Smooth muscle cell (in vitro differentiated cells): ENCODE measurements around the gene SMARCC1. TPM values are rescaled to one million over a fixed set of nuclear protein-coding genes. Genes with fewer than 3 reads are reported as not detected.

Experiments used
- DNase-seq: peaks from one replicate; lab custom pipeline; 2025; ENCODE audit not compliant: unreplicated experiment; lab: John Stamatoyannopoulos, UW
- H2AFZ ChIP-seq: fragments of 200-600 bp; sonication (generic); 2 replicates; pipeline ENCODE4 v1.6.0; 2016; ENCODE audit warnings: antibody characterized with exemption, low read depth, mild to moderate bottlenecking
- H3F3A ChIP-seq: fragments of 200-600 bp; sonication (generic); 2 replicates; pipeline ENCODE4 v1.6.0; 2017; ENCODE audit warnings: antibody characterized with exemption, low read depth
- H3K27ac ChIP-seq: fragments of 200-600 bp; sonication (generic); 2 replicates; pipeline ENCODE4 v1.5.1; 2016; ENCODE audit warnings: low read depth, mild to moderate bottlenecking
- H3K27me3 ChIP-seq: fragments of 200-600 bp; sonication (generic); 2 replicates; pipeline ENCODE4 v1.6.1; 2016; ENCODE audit warnings: low read depth, mild to moderate bottlenecking
- H3K36me3 ChIP-seq: fragments of 200-600 bp; sonication (generic); 2 replicates; pipeline ENCODE4 v1.5.1; 2016; ENCODE audit warnings: low read depth
- H3K4me1 ChIP-seq: fragments of 200-600 bp; sonication (generic); 2 replicates; pipeline ENCODE4 v1.5.1; 2016; ENCODE audit warnings: low read depth
- H3K4me2 ChIP-seq: fragments of 200-600 bp; sonication (generic); 2 replicates; pipeline ENCODE4 v1.6.0; 2016; ENCODE audit warnings: mild to moderate bottlenecking
- H3K4me3 ChIP-seq: fragments of 200-600 bp; sonication (generic); 2 replicates; pipeline ENCODE4 v1.5.1; 2016; ENCODE audit warnings: mild to moderate bottlenecking
- H3K79me2 ChIP-seq: fragments of 200-600 bp; sonication (generic); 2 replicates; pipeline ENCODE4 v1.6.0; 2016; ENCODE audit warnings: low read depth, mild to moderate bottlenecking
- H3K9ac ChIP-seq: fragments of 200-600 bp; sonication (generic); 2 replicates; pipeline ENCODE4 v1.6.0; 2016; ENCODE audit warnings: low read depth
- H3K9me3 ChIP-seq: fragments of 200-600 bp; sonication (generic); replicated peaks from 2 replicates; pipeline ENCODE4 v1.5.1; 2016; ENCODE audit warnings: low read depth
- H4K20me1 ChIP-seq: fragments of 200-600 bp; sonication (generic); 2 replicates; pipeline ENCODE4 v1.6.0; 2016; ENCODE audit warnings: low read depth
- WGBS: methylation state at CpG from one replicate; pipeline ENCODE4 v1.1.7; 2016; ENCODE audit warnings: low lambda C conversion rate; 5-methylcytosine and 5-hydroxymethylcytosine counted together
- polyA plus RNA-seq: library from polyadenylated mRNA; unstranded; fragments of >200 nt; fragmentation: Nextera tagmentation; extraction: Ambion mirVana; gene quantifications from 2 replicates; pipeline ENCODE4 v1.2.1, GENCODE V29; 2016
- total RNA-seq: library from RNA; depleted of rRNA; stranded (reverse); fragments of >200 nt; gene quantifications from 2 replicates; pipeline ENCODE4 v1.2.3, GENCODE V29; 2014
- TF ChIP-seq, protein P1 (sequence below): fragments of 200-600 bp; sonication (generic); IDR thresholded peaks from 2 replicates; pipeline ENCODE4 v1.5.1; 2017; ENCODE audit warnings: borderline replicate concordance, mild to moderate bottlenecking, antibody characterized with exemption; ENCODE audit not compliant: insufficient read depth, poor library complexity, severe bottlenecking

SMARCC1 gene
- total and polyA plus RNA-seq, 2 experiments from 2014 or later = 40.5 to 50.3 TPM

DNA sequence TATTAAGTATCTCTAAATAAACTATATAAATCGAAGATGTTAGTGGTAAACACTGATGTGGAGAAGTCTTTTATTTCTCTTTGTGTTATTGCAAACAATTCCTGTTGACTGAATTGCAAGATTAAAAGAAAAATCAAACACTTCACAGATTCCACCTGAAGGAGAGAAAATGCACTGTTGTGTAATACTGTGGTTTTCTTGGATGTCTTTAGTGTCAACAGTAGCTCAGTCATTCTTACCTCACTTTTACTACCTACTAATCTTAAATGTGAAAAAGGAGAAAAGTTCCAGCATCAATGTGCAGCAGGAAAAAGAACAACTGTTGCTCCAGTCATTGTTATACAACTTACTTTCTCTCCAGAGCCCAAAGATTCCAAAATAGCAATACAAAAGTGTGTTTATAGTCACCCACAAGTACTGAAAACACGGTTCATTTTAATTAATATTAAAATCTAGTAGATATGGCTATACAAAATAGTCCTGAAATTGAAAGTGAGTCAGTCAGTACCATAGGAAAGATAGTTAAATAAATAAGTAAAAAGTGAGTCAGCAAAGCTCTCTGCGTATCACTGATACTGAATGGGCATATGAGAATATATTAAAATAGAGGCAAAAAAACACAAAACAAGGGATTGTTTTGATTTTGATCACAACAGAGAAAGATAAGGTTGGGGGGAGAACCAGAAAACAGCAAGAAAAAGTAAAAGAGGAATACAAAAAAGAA, 112.5 kb downstream of the SMARCC1 start:
- H3K4me2 ChIP-seq = no peak overlapping the region
- no peak overlapping the region for H3K9ac ChIP-seq
- TF ChIP-seq, protein P1, sequence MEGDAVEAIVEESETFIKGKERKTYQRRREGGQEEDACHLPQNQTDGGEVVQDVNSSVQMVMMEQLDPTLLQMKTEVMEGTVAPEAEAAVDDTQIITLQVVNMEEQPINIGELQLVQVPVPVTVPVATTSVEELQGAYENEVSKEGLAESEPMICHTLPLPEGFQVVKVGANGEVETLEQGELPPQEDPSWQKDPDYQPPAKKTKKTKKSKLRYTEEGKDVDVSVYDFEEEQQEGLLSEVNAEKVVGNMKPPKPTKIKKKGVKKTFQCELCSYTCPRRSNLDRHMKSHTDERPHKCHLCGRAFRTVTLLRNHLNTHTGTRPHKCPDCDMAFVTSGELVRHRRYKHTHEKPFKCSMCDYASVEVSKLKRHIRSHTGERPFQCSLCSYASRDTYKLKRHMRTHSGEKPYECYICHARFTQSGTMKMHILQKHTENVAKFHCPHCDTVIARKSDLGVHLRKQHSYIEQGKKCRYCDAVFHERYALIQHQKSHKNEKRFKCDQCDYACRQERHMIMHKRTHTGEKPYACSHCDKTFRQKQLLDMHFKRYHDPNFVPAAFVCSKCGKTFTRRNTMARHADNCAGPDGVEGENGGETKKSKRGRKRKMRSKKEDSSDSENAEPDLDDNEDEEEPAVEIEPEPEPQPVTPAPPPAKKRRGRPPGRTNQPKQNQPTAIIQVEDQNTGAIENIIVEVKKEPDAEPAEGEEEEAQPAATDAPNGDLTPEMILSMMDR = no peak
- H2AFZ ChIP-seq = no peak overlapping the region
- no peak overlapping the region for H3K27ac ChIP-seq
- peaks cover 4% of the 10 kb centered on the region for H4K20me1 ChIP-seq
- peaks cover 4% of the 10 kb centered on the region for H3K79me2 ChIP-seq
- H3K9me3 ChIP-seq = no peaks in the 10 kb centered on the region
- H3K27me3 ChIP-seq = no peaks in the 10 kb centered on the region
- no peak overlapping the region for H3K4me3 ChIP-seq
- WGBS = 90% methylated on average over 3 of the region's 3 CpGs
- DNase-seq = no peak
- no peaks in the 10 kb centered on the region for H3K4me1 ChIP-seq
- H3K36me3 ChIP-seq = peaks cover 12% of the 10 kb centered on the region
- H3F3A ChIP-seq = no peaks in the 10 kb centered on the region

DNA sequence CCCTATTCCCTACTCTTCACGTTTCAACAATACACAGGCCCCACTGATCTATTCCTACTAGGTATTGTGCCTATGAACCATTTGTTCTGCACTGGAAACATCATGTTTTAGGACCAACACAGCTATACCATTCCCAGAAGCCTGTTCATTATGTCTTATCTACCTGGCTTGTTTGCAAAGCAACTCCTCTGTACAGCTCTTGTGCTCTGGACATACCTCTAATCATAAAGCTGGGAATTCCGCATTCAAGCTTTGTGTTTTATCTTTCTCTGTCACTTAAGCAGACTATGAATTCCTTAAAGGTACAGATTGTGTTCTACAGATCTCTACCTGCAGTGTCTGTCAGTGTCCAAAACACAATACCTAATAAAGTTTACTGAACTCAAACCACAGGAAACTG, 115.6 kb downstream of the SMARCC1 start:
- no peak overlapping the region for H3K4me3 ChIP-seq
- no peak overlapping the region for H2AFZ ChIP-seq
- TF ChIP-seq, protein P1 = no peak
- peaks cover 4% of the 10 kb centered on the region for H3K79me2 ChIP-seq
- H3F3A ChIP-seq = no peaks in the 10 kb centered on the region
- 98% methylated on average over 2 of the region's 2 CpGs for whole genome bisulfite sequencing
- H3K4me1 ChIP-seq = no peaks in the 10 kb centered on the region
- H3K27ac ChIP-seq = no peak overlapping the region
- no peaks in the 10 kb centered on the region for H3K9me3 ChIP-seq
- peaks cover 5% of the 10 kb centered on the region for H3K36me3 ChIP-seq
- DNase-seq = no peak
- no peak overlapping the region for H3K4me2 ChIP-seq
- no peaks in the 10 kb centered on the region for H3K27me3 ChIP-seq
- H3K9ac ChIP-seq = no peak overlapping the region
- H4K20me1 ChIP-seq = peaks cover 4% of the 10 kb centered on the region

DNA sequence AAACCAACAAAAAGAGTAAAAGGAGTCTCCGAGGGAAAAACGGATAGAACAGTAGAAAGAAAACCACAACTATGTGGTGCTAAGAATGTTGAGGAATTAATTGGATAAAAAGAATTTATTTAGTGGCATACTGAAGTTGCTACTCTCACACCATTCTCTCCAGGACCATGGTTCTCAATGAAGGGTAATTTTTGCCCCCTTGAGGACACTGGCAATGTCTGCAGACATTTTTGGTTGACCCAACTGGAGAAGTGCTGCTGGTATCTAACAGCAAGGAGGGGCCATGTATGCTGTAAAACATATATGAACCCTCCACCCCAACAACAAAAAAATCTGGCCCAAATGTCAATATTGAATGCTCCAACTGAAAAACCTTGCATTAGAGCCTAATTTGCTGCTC, 117.2 kb downstream of the SMARCC1 start:
- TF ChIP-seq, protein P1 = peak; percentile 23
- H3K4me2 ChIP-seq = no peak overlapping the region
- no peak for DNase-seq
- no peak overlapping the region for H3K4me3 ChIP-seq
- H3K27me3 ChIP-seq = no peaks in the 10 kb centered on the region
- no peak overlapping the region for H3K27ac ChIP-seq
- no peak overlapping the region for H2AFZ ChIP-seq
- no peak overlapping the region for H3K9ac ChIP-seq
- no peaks in the 10 kb centered on the region for H3K4me1 ChIP-seq
- H4K20me1 ChIP-seq = peaks cover 4% of the 10 kb centered on the region
- 63% methylated on average over 2 of the region's 2 CpGs for WGBS
- peaks cover 5% of the 10 kb centered on the region for H3K36me3 ChIP-seq
- peaks cover 7% of the 10 kb centered on the region for H3K79me2 ChIP-seq
- H3F3A ChIP-seq = peaks cover 3% of the 10 kb centered on the region
- H3K9me3 ChIP-seq = no peaks in the 10 kb centered on the region
